CD4-positive, alpha-beta T cell treated with Interleukin-21 for 1 hour (primary cell): ENCODE results near the gene KDM5B.
A peak's percentile ranks its signal among the peaks of the same experiment; 100 is the strongest.

Source experiments
- DNase-seq: peaks from one replicate; pipeline ENCODE4 v3.0.0-alpha.2; 2020

KDM5B gene

GRCh38 chr1:202710070-202711045 lies 97.9 kb downstream of the KDM5B start, which contains the start of gene SYT2:
Gene SYT2, minus strand, starts transcription at chr1:202710454. Its CDS starts 104,682 bp downstream, at chr1:202605772.
- no peak for DNase-seq

- DNase-seq = no peak
Observed at GRCh38 chr1:202709276-202710041, 98.8 kb downstream of the KDM5B start.

- DNase-seq = no peak
Observed at GRCh38 chr1:202708456-202709275, 99.6 kb downstream of the KDM5B start.

GRCh38 chr1:202706851-202707250 lies 101.4 kb downstream of the KDM5B start:
- DNase-seq = no peak

- DNase-seq = no peak
Observed at GRCh38 chr1:202704601-202705000, 103.6 kb downstream of the KDM5B start.

GRCh38 chr1:202703191-202703590 lies 105.0 kb downstream of the KDM5B start:
- DNase-seq = no peak

- DNase-seq = no peak
Observed at GRCh38 chr1:202702088-202702487, 106.1 kb downstream of the KDM5B start.

- no peak for DNase-seq
Observed at GRCh38 chr1:202701200-202701599, 107.0 kb downstream of the KDM5B start.

- DNase-seq = no peak
Observed at GRCh38 chr1:202700061-202700460, 108.2 kb downstream of the KDM5B start.

- no peak for DNase-seq
Observed at GRCh38 chr1:202698276-202698675, 109.9 kb downstream of the KDM5B start.

GRCh38 chr1:202697038-202697437 lies 111.2 kb downstream of the KDM5B start:
- no peak for DNase-seq

- DNase-seq = no peak
Observed at GRCh38 chr1:202694314-202694713, 113.9 kb downstream of the KDM5B start.

GRCh38 chr1:202692959-202693555 lies 115.2 kb downstream of the KDM5B start:
- DNase-seq = peak; percentile 52

- DNase-seq = no peak
Observed at GRCh38 chr1:202691816-202692215, 116.4 kb downstream of the KDM5B start.

- DNase-seq = no peak
Observed at GRCh38 chr1:202689493-202690342, 118.5 kb downstream of the KDM5B start.

GRCh38 chr1:202689082-202689481 lies 119.1 kb downstream of the KDM5B start:
- no peak for DNase-seq

GRCh38 chr1:202688401-202688800 lies 119.8 kb downstream of the KDM5B start:
- no peak for DNase-seq

- DNase-seq = no peak
Observed at GRCh38 chr1:202687798-202688197, 120.4 kb downstream of the KDM5B start.

GRCh38 chr1:202687370-202687769 lies 120.9 kb downstream of the KDM5B start:
- no peak for DNase-seq

GRCh38 chr1:202685641-202686040 lies 122.6 kb downstream of the KDM5B start:
- no peak for DNase-seq

GRCh38 chr1:202684716-202685115 lies 123.5 kb downstream of the KDM5B start:
- no peak for DNase-seq
